HG03196 (cell line): ENCODE measurements around the gene GOLGA6C.
"Not testable (repeated sequence)": the region's sequence is repeated elsewhere in the genome, so short reads cannot be mapped to it uniquely, and the experiment has no call there.

ENCODE experiments used
- ATAC-seq: cut with Tn5 transposase; IDR thresholded peaks from one replicate; pipeline ENCODE4 v1.9.1; 2021; ENCODE audit not compliant: unreplicated experiment

GOLGA6C gene

DNA sequence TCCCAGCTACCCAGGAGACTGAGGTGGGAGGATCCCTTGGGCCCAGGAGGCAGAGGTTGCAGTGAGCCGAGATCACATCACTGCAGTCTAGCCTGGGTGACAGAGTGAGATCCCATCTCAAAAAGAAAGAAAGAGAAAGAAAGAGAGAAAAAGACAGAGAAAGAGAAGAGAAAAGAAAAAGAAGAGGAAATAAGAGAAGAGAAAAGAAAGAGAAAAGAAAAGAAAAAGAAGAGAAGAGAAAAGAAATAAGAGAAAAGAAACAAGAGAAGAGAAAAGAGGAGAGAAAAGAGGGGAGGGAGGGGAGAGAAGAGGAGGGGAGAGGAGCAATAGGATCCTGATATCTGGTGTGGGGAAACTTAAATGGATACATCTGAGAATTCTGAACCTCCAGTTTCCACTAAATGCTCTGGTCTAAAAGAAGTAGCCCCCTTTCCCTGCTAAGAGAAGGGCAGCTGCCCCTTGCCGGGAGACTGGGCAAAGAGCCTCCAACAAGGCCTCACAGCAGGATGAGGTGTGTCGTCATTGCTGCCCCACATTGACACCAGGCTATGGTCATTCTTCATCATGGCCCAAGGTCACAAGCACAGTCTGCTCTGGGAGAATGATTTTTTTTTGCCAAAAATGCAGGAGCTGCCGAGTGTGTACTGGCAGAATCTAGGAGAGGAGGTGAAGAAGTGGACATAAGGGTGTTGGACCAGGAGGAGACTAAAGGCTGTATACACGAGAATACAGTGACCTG, 56.6 kb downstream of the GOLGA6C start:
- no peak for ATAC-seq

DNA sequence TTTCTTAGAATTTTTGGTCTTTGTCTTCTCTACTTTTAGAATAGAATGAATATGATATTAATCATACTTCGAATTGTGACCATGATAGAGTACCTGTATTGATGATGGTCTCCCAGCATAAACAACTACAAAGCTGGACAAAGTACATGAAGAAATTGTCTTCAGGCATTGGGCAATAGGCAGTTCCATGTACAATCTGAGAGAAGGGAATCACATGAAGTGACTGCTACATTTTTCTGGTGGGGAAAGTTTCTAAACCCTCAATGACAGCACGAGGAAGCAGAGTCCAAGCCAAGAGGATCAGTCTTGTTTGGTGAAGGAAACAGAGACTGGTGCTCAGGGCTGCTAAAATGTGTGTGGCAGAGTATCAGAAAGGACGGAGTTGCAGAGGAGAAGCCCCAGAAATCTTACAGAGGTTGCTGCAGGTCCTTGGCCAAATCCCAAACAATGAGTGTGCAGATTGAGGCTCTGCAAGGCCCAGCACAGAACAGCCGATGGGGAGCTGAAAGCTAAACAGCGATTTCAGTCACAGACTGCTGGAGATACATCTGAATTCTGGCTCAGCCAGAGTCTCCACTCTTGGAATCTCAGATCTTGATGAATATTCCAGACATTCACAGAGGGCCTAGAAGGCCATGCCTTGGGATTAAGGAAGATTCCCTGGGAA, 61.2 kb downstream of the GOLGA6C start:
- not testable (repeated sequence) for ATAC-seq
